ENCODE results near the gene LANCL2.
"Not testable (repeated sequence)": the region's sequence is repeated elsewhere in the genome, so short reads cannot be mapped to it uniquely, and the experiment has no call there.

The LANCL2 gene

GRCh38 chr7:55405856-55406541 is 40.9 kb downstream of the LANCL2 start:
- no peak for TF ChIP-seq POLR2A (IDR thresholded peaks at IDR 0.05; ENCODE audit: low read depth, low read length)
- DNase-seq (ENCODE audit: insufficient read length, low spot score) = no peak
- FAIRE-seq = no peak

GRCh38 chr7:55409482-55410225 is 44.5 kb downstream of the LANCL2 start:
- no peak for FAIRE-seq
- no peak for TF ChIP-seq POLR2A (IDR thresholded peaks at IDR 0.05; ENCODE audit: low read depth, low read length)
- peak; percentile 46 for DNase-seq (ENCODE audit: insufficient read length, low spot score)

DNA sequence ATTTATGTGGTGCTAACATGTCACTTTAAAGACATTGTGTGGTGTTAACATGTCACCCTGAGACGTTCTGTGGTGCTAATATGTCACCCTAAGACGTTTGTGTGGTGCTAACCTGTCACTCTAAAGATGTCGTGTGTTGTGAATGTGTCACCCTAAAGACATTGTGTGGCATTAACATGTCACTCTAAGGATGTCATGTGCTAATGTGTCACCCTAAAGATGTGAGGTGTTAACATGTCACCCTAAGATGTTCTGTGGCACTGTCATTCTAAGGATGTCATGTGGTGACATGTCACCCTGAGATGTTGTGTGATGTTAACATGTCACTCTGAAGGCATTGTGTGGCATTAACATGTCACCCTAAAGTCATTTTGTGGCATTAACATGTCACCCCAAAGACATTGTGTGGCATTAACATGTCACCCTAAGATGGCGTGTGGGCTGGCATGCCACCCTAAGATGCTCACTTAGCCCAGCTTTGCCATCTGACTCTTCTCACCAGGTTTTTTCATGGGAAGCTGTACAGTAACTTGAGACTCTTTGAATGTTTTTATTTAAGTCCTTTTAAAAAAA is 45.6 kb downstream of the LANCL2 start:
- DNase-seq (ENCODE audit: insufficient read length, low spot score) (no peak), FAIRE-seq (peak; percentile 38)
- TF ChIP-seq POLR2A (IDR thresholded peaks at IDR 0.05; ENCODE audit: low read depth, low read length) = no peak

GRCh38 chr7:55411844-55412243 is 46.7 kb downstream of the LANCL2 start:
- no peak for TF ChIP-seq POLR2A (IDR thresholded peaks at IDR 0.05; ENCODE audit: low read depth, low read length)
- no peak for FAIRE-seq
- no peak for DNase-seq (ENCODE audit: insufficient read length, low spot score)

DNA sequence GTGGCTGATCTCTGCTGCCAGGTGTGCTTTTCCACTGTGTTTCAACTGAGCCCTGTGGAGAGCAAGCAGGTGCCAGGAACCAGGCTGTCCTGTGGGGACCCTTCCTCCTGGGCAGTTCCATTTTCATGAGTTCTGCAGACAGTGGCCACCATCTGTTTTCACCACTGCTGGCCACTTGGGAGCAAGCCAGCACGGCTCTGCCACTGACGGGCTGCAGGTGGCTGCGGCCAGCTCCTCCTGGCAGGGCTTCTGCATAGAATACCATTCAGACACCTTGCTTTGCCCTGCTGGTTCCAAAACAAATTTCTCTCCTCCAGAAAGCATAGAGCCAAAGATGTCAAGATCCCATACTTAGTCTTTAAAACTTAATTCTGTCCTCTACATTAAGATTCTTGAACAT is 48.3 kb downstream of the LANCL2 start:
- no peak for TF ChIP-seq POLR2A (IDR thresholded peaks at IDR 0.05; ENCODE audit: low read depth, low read length)
- DNase-seq (ENCODE audit: insufficient read length, low spot score) (no peak), FAIRE-seq (no peak)

- no peak for TF ChIP-seq POLR2A (IDR thresholded peaks at IDR 0.05; ENCODE audit: low read depth, low read length)
- peak; percentile 93 for FAIRE-seq
- DNase-seq (ENCODE audit: insufficient read length, low spot score) = peak; percentile 96
Observed at GRCh38 chr7:55415173-55415778, 50.1 kb downstream of the LANCL2 start.

DNA sequence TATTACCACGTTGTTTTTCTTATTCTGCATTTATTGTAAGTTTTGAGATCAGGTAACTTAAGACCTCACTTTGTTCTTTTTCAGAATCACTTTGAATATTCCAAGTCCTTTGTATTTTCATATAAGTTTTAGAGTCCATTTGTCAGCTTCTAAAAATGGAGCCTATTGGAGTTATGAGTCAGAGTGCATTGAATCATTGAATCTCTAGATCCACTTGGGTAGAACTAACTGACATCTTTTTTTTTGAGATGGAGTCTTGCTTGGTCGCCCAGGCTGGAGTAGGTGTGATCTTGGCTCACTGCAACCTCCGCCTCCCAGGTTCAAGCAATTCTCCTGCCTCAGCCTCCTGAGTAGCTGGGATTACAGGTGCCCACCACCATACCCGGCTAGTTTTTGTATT is 52.3 kb downstream of the LANCL2 start:
- DNase-seq (ENCODE audit: insufficient read length, low spot score); FAIRE-seq: not testable (repeated sequence)

- no peak for FAIRE-seq
- DNase-seq (ENCODE audit: insufficient read length, low spot score) = no peak
- no peak for TF ChIP-seq POLR2A (IDR thresholded peaks at IDR 0.05; ENCODE audit: low read depth, low read length)
Observed at GRCh38 chr7:55420530-55420929, 55.4 kb downstream of the LANCL2 start.

- DNase-seq (ENCODE audit: insufficient read length, low spot score) = no peak
- no peak for FAIRE-seq
Observed at GRCh38 chr7:55423277-55423711, 58.2 kb downstream of the LANCL2 start.

GRCh38 chr7:55423891-55424290 is 58.8 kb downstream of the LANCL2 start:
- DNase-seq (ENCODE audit: insufficient read length, low spot score) = no peak
- no peak for FAIRE-seq
- no peak for TF ChIP-seq POLR2A (IDR thresholded peaks at IDR 0.05; ENCODE audit: low read depth, low read length)

More at GRCh38 chr7:55423277-55423711, 58.2 kb downstream of the LANCL2 start:
- TF ChIP-seq POLR2A (IDR thresholded peaks at IDR 0.05; ENCODE audit: low read depth, low read length) = no peak

DNA sequence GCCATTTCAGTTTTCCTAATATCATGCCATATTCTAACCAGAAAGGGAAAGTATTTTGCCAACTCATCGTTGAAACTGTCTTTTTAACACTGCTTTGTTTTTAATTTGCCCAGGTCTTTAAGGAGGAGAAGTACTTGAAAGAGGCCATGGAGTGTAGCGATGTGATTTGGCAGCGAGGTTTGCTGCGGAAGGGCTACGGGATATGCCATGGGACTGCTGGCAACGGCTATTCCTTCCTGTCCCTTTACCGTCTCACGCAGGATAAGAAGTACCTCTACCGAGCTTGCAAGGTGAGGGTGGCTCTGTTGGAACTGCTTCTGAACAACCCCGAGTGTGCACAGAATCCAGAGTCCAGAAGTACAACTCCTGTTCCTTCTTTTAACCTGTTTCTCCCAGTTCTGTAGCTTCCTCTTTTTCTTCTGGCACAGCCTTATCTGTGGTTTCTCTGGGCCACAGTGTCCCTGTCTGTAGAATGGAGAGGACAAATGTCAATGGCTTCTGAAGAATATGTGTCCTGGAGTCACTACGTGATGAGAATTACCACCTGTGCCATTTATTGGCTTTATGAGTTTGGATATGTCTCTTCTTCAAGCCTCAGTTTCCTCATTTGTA is 60.1 kb downstream of the LANCL2 start:
- TF ChIP-seq POLR2A (IDR thresholded peaks at IDR 0.05; ENCODE audit: low read depth, low read length) = no peak
- FAIRE-seq = no peak
- no peak for DNase-seq (ENCODE audit: insufficient read length, low spot score)

DNA sequence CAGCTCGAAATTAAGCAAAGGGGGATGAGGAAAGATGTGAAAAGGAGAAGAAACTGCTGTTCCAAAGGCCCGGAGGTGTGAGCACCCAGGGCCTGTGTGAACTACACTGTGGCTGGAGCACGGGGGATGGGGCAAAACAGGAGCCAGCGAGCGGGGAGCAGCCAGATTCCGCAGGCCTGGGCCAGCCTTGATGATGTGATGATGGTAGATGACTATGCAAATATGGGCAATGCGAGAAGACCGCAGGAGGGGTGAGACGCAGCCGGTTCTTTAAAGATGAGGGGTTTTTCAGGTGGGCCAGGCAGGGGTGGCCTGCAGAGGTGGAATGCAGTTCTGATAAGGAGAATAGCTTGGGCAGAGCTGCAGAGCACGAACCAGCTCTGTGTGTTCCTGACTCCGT is 61.5 kb downstream of the LANCL2 start:
- TF ChIP-seq POLR2A (IDR thresholded peaks at IDR 0.05; ENCODE audit: low read depth, low read length) = no peak
- DNase-seq (ENCODE audit: insufficient read length, low spot score) = no peak
- FAIRE-seq = no peak

DNA sequence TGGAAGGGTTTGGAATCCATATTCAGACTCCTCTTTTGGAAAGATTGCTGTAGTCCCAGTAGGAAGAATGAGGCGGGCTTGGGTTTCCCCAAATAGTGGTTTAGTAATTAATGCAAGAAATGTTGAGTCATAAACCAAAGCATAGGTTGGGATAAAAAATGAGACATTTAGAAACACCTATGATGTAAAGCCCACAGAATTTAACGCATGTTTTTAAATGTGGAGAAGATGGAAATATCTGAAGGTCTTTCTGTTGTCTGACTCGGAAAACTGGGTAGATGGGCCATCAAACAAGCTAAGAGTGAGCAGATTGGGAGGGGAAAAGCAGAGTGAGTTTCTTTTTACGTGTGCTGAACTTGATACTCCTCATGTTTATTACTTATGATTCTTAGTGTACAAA is 62.2 kb downstream of the LANCL2 start:
- no peak for DNase-seq (ENCODE audit: insufficient read length, low spot score)
- FAIRE-seq = no peak
- no peak for TF ChIP-seq POLR2A (IDR thresholded peaks at IDR 0.05; ENCODE audit: low read depth, low read length)

GRCh38 chr7:55427800-55428199 is 62.7 kb downstream of the LANCL2 start:
- FAIRE-seq (no peak), DNase-seq (ENCODE audit: insufficient read length, low spot score) (no peak)
- no peak for TF ChIP-seq POLR2A (IDR thresholded peaks at IDR 0.05; ENCODE audit: low read depth, low read length)
